ENCODE measurements around the gene ABRACL.

GRCh38 chr6:139068846-139069245 lies 40.3 kb downstream of the ABRACL start:
- TF ChIP-seq MAFK (IDR thresholded peaks at IDR 0.05; ENCODE audit: partially characterized antibody) = no peak
- no peak for TF ChIP-seq CTCF (IDR thresholded peaks at IDR 0.05)

Measured in A549 (cell line).